ENCODE results near the gene MAML2. TPM values are rescaled to one million over a fixed set of nuclear protein-coding genes. Genes with fewer than 3 reads are reported as not detected.

MAML2 gene
- total RNA-seq, 1 experiment from 2014 or later, result 2.7 TPM

- H2BK120ac ChIP-seq (ENCODE audit: low read depth, low read length, poor library complexity, severe bottlenecking), result no peak overlapping the region
- H2BK15ac ChIP-seq (ENCODE audit: low read depth, low read length), result no peak overlapping the region
- no peaks in the 10 kb centered on the region for H3K9me3 ChIP-seq (ENCODE audit: control insufficient read depth, low read depth, low read length)
- no peak overlapping the region for H4K5ac ChIP-seq (ENCODE audit: insufficient read length, low read depth, low read length)
- Mint-ChIP-seq H3K36me3 (ENCODE audit: insufficient read depth in 1 of 3, low read depth in 3 of 3) (no peaks in the 10 kb centered on the region; a peak in 2 of 7 replicates), H3K4me1 (peaks cover 3 to 10% of the 10 kb centered on the region in 2 experiments; a peak in 3 of 4 replicates), H3K27me3 (ENCODE audit: low read depth) (no peaks in the 10 kb centered on the region), H3K27ac (no peak overlapping the region), H3K4me3 (no peak overlapping the region), H3K9me3 (no peaks in the 10 kb centered on the region)
- TF ChIP-seq CTCF (conservative IDR thresholded peaks at IDR 0.05), result no peak
- H2BK12ac ChIP-seq (ENCODE audit: insufficient read length, low read depth, low read length), result no peak overlapping the region
- no peak overlapping the region for H2BK5ac ChIP-seq (ENCODE audit: insufficient read length, low read length)
- no peaks in the 10 kb centered on the region for H3K79me2 ChIP-seq (ENCODE audit: insufficient read depth, low read length)
- H4K20me1 ChIP-seq (ENCODE audit: control insufficient read depth, insufficient read depth, insufficient read length), result no peaks in the 10 kb centered on the region
- no peak overlapping the region for H3K9ac ChIP-seq (ENCODE audit: extremely low read depth, insufficient read length, low read length)
- no peak overlapping the region for H2AFZ ChIP-seq (ENCODE audit: low read length)
- H3K23ac ChIP-seq (ENCODE audit: insufficient read length, low read depth, low read length), result no peak overlapping the region
- no peaks in the 10 kb centered on the region for H3K79me1 ChIP-seq (ENCODE audit: insufficient read depth, low read depth, low read length, poor library complexity, severe bottlenecking)
- H2AK5ac ChIP-seq (ENCODE audit: insufficient read length, low read length), result no peak overlapping the region
- H3K27me3 ChIP-seq (ENCODE audit: insufficient read depth, low read length), result no peaks in the 10 kb centered on the region
- H3K27ac ChIP-seq (ENCODE audit: insufficient read length, low read depth, low read length), result no peak overlapping the region
- no peak overlapping the region for H3K4me2 ChIP-seq (ENCODE audit: insufficient read depth, insufficient read length, low read length)
- H2BK20ac ChIP-seq (ENCODE audit: low read depth, low read length, poor library complexity, severe bottlenecking), result no peak overlapping the region
- no peak overlapping the region; the same call in 1 of the 2 replicates for H3K14ac ChIP-seq (ENCODE audit: insufficient read depth, low read length)
- H4K8ac ChIP-seq (replicated peaks; ENCODE audit: insufficient read length, low read depth, low read length), result no peak overlapping the region
- H3K56ac ChIP-seq (ENCODE audit: insufficient read length, low read depth, low read length), result no peak overlapping the region
- H3T11ph ChIP-seq (ENCODE audit: low read length), result no peak overlapping the region
- 0 out of 2 replicates have a peak, but pooled peaks cover 3% of the 10 kb centered on the region for H3K4me1 ChIP-seq (ENCODE audit: insufficient read depth, low read length)
- no peak overlapping the region for H4K91ac ChIP-seq (ENCODE audit: insufficient read length, low read depth, low read length)
- WGBS (ENCODE audit: extremely low coverage, insufficient read length, low lambda C conversion rate), result no CpG with 5 or more reads among the region's 8 CpGs
- H3K23me2 ChIP-seq (ENCODE audit: insufficient read length, low read depth, low read length, poor library complexity, severe bottlenecking), result no peaks in the 10 kb centered on the region
- no peak for DNase-seq
- H3K18ac ChIP-seq (ENCODE audit: insufficient read length, low read depth, low read length), result no peak overlapping the region
- no peak overlapping the region for H3K4ac ChIP-seq (ENCODE audit: low read depth, low read length)
These were observed 272.5 kb downstream of the MAML2 start for GRCh38 chr11:96070453-96070852.
